8988T (cell line): ENCODE data around the gene TSPAN1.
A peak's percentile ranks its signal among the peaks of the same experiment; 100 is the strongest.

Experiments used
- DNase-seq: peaks from one replicate; pipeline ENCODE4 v3.0.0; 2011

TSPAN1 gene

GRCh38 chr1:46166521-46167462 is 8.1 kb upstream of the TSPAN1 start:
- DNase-seq: no peak

GRCh38 chr1:46168477-46168876 is 6.4 kb upstream of the TSPAN1 start:
- no peak for DNase-seq

GRCh38 chr1:46169811-46170454 is 5.0 kb upstream of the TSPAN1 start:
- DNase-seq: no peak

GRCh38 chr1:46171351-46171750 is 3.5 kb upstream of the TSPAN1 start:
- DNase-seq: no peak

- DNase-seq: no peak
Observed at GRCh38 chr1:46171871-46172270, 3.0 kb upstream of the TSPAN1 start.

GRCh38 chr1:46172321-46172720 is 2.6 kb upstream of the TSPAN1 start:
- DNase-seq: no peak

GRCh38 chr1:46173361-46173856 is 1.5 kb upstream of the TSPAN1 start:
- no peak for DNase-seq

GRCh38 chr1:46175243-46175642 is 356 bp downstream of the TSPAN1 start:
- DNase-seq: no peak

GRCh38 chr1:46176211-46176865 is 1.5 kb downstream of the TSPAN1 start, which contains the start of gene P3R3URF:
Gene P3R3URF, minus strand, starts transcription at chr1:46176488. Its CDS starts 17 bp downstream, at chr1:46176471.
- DNase-seq: no peak

- peak; percentile 61 for DNase-seq
Observed at GRCh38 chr1:46179138-46180081, 4.5 kb downstream of the TSPAN1 start.

- no peak for DNase-seq
Observed at GRCh38 chr1:46180082-46180616, 5.3 kb downstream of the TSPAN1 start.

GRCh38 chr1:46181343-46182260 is 6.7 kb downstream of the TSPAN1 start:
- no peak for DNase-seq

- peak; percentile 58 for DNase-seq
Observed at GRCh38 chr1:46183079-46183847, 8.4 kb downstream of the TSPAN1 start.

GRCh38 chr1:46183926-46184557 is 9.2 kb downstream of the TSPAN1 start:
- no peak for DNase-seq

- no peak for DNase-seq
Observed at GRCh38 chr1:46184920-46185658, 10.2 kb downstream of the TSPAN1 start.

- no peak for DNase-seq
Observed at GRCh38 chr1:46186076-46186475, 11.2 kb downstream of the TSPAN1 start.

- DNase-seq: no peak
Observed at GRCh38 chr1:46187106-46187869, 12.4 kb downstream of the TSPAN1 start.
